ENCODE results near the gene CALCR. TPM values are rescaled to one million over a fixed set of nuclear protein-coding genes. Genes with fewer than 3 reads are reported as not detected.
A peak's percentile ranks its signal among the peaks of the same experiment; 100 is the strongest.

CALCR gene
- polyA plus RNA-seq, 2 of the 4 experiments (the other 2 are of a cell fraction), result 0.06 TPM; not detected in 1

DNA sequence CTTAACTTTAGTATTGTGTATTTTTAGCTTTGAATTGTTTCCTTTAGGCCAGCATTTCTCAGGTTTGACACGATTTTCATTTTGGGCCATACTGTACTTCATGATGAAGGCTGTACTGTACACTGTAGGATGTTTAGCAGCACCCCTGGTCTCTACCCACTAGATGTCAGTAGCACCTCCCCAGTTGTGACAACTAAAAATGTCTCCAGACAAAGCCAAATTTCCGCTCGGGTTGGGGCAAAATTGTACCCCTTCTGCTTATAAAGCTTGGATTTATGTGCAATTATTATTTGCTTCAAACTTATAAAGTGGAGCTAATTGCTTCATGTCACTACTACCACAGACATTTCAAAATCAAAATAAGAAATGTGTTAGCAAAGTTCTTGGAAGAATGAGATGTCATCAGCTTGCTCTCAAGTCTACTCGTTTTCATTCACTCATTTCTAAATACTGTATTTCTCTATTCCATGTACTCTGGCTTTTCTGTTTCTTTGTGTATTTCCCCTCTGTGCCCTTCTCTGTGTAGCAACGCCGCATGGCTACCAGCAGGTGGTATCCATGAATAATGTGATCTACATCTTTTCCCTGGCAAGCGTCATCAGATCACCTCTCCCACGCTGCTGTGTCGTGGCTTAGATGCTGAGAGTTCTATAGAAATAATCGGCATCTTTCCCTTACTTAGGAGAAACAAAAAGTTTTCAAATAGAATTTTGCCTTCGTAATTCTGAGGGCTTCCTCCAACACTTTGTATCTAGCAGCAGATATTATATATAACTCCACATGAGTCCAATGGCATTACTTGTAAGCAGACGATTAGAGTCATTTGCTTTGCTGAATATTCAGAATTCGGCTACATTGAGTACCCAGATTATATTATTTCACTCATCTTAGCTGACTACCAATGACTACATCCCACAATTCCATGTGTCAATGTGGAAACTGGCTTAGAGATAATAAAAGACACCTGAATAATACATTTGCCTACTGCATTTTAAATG is 47.8 kb upstream of the CALCR start:
- Histone ChIP-seq H3K4me3 (peak overlapping the region; percentile 38), H3K9me3 (peaks cover 11% of the 10 kb centered on the region; the same call in 2 of the 3 replicates), H3K4me1 (0 out of 3 replicates have a peak, but pooled peaks cover 3% of the 10 kb centered on the region), H3K4me2 (peak overlapping the region; percentile 72), H3K27ac (peak overlapping the region; percentile 19 to 50; a peak in 2 of 6 replicates)
- ChIA-PET POLR2A (no interaction called here), CTCF (interaction anchor here (0.5 to 2.6 kb wide), 38 partner anchors 10 to 1459 kb away, joined by 3 to 24 read pairs (median 4); no protein-coding TSS in a partner anchor)
- DNase-seq (ENCODE audit: low read depth in 1 of 2, low spot score in 1 of 2) (peak; percentile 52 to 66), FAIRE-seq (peak; percentile 68), ATAC-seq (peak; percentile 99 to 100)
- WGBS (ENCODE audit: missing lambda C conversion rate), result 4% methylated on average over 13 of the region's 13 CpGs
- TF ChIP-seq CBX8 (IDR thresholded peaks at IDR 0.05) (no peak), MAX (IDR thresholded peaks at IDR 0.05) (peak; percentile 17; the same call in 1 of the 2 replicates), SMC3 (IDR thresholded peaks at IDR 0.05) (peak; percentile 60; the same call in 2 of the 3 replicates), TP53 (CRISPR knock-in tag; IDR thresholded peaks at IDR 0.05) (no peak), RAD21 (conservative IDR thresholded peaks at IDR 0.05 in 1 of 2, IDR thresholded peaks at IDR 0.05 in 1 of 2) (peak; percentile 58 to 62), PHF8 (IDR thresholded peaks at IDR 0.05; ENCODE audit: borderline replicate concordance, low read depth) (no peak), BHLHE40 (IDR thresholded peaks at IDR 0.05; ENCODE audit: low read depth, low read length) (no peak), MAFK (IDR thresholded peaks at IDR 0.05; ENCODE audit: partially characterized antibody) (no peak), CTCF (IDR thresholded peaks at IDR 0.05) (peak; percentile 69), CBX2 (IDR thresholded peaks at IDR 0.05; ENCODE audit: borderline replicate concordance, low read depth) (no peak), MYC (IDR thresholded peaks at IDR 0.05; ENCODE audit: borderline replicate concordance, low read length) (no peak)
- TF ChIP-seq, protein P1, sequence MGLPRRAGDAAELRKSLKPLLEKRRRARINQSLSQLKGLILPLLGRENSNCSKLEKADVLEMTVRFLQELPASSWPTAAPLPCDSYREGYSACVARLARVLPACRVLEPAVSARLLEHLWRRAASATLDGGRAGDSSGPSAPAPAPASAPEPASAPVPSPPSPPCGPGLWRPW (IDR thresholded peaks at IDR 0.05), result no peak

GRCh38 chr7:93620864-93621263 is 46.3 kb upstream of the CALCR start:
- ATAC-seq (no peak), FAIRE-seq (no peak), DNase-seq (ENCODE audit: low read depth in 1 of 2, low spot score in 1 of 2) (no peak)
- TF ChIP-seq NFE2L2 (conservative IDR thresholded peaks at IDR 0.05; ENCODE audit: low read length) (no peak), ZSCAN20 (CRISPR knock-in tag; IDR thresholded peaks at IDR 0.05) (no peak), HDAC2 (IDR thresholded peaks at IDR 0.05) (no peak), CTCF (IDR thresholded peaks at IDR 0.05) (no peak), JUN (IDR thresholded peaks at IDR 0.05) (no peak), MAX (IDR thresholded peaks at IDR 0.05) (no peak), EHF (CRISPR knock-in tag; IDR thresholded peaks at IDR 0.05) (no peak), JUNB (IDR thresholded peaks at IDR 0.05) (no peak), CBX8 (IDR thresholded peaks at IDR 0.05) (no peak), RNF2 (IDR thresholded peaks at IDR 0.05; ENCODE audit: borderline replicate concordance, low read depth) (no peak), RAD21 (conservative IDR thresholded peaks at IDR 0.05 in 1 of 2, IDR thresholded peaks at IDR 0.05 in 1 of 2) (no peak), USF2 (IDR thresholded peaks at IDR 0.05) (no peak), HOXB5 (CRISPR knock-in tag; IDR thresholded peaks at IDR 0.05) (no peak), HEYL (CRISPR knock-in tag; IDR thresholded peaks at IDR 0.05) (no peak), ZC3H11A (IDR thresholded peaks at IDR 0.05) (no peak), TP53 (CRISPR knock-in tag; IDR thresholded peaks at IDR 0.05) (no peak), ZFP36 (IDR thresholded peaks at IDR 0.05; ENCODE audit: borderline replicate concordance, partially characterized antibody) (no peak)
- TF ChIP-seq, protein P2, sequence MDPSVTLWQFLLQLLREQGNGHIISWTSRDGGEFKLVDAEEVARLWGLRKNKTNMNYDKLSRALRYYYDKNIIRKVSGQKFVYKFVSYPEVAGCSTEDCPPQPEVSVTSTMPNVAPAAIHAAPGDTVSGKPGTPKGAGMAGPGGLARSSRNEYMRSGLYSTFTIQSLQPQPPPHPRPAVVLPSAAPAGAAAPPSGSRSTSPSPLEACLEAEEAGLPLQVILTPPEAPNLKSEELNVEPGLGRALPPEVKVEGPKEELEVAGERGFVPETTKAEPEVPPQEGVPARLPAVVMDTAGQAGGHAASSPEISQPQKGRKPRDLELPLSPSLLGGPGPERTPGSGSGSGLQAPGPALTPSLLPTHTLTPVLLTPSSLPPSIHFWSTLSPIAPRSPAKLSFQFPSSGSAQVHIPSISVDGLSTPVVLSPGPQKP (IDR thresholded peaks at IDR 0.05; ENCODE audit: low read depth, low read length), result no peak
- Histone ChIP-seq H3K4me2 (no peak overlapping the region), H3K9me3 (no peaks in the 10 kb centered on the region), H3K4me1 (0 out of 3 replicates have a peak, but pooled peaks cover 3% of the 10 kb centered on the region), H3K27ac (no peak overlapping the region), H3K4me3 (no peak overlapping the region)
- POLR2A ChIA-PET, result no interaction called here
- CTCF ChIA-PET, result interaction anchor here (0.6 to 2.6 kb wide), 8 partner anchors 9 to 1499 kb away, joined by 3 to 24 read pairs (median 4); no protein-coding TSS in a partner anchor
